HL-60/S4 (cell line): ENCODE measurements around the gene TOM1.

Source experiments
- in situ Hi-C: fragments of 300-500 bp; cut with MboI; formaldehyde crosslinking; loops from 2 replicates; pipeline ENCODE4 v1.14.3; 2022; ENCODE audit warnings: low sequenced_read_pairs

The TOM1 gene

GRCh38 chr22:35344956-35345690, 45.4 kb downstream of the TOM1 start:
- in situ Hi-C loops: no loop called here

- in situ Hi-C loops: no loop called here
These were observed 46.3 kb downstream of the TOM1 start for GRCh38 chr22:35345808-35346505.

GRCh38 chr22:35346596-35347220, 47.0 kb downstream of the TOM1 start:
- in situ Hi-C loops: no loop called here

GRCh38 chr22:35347462-35347861, 47.8 kb downstream of the TOM1 start:
- in situ Hi-C loops: no loop called here

GRCh38 chr22:35348026-35348590, 48.4 kb downstream of the TOM1 start:
- in situ Hi-C loops: no loop called here

- in situ Hi-C loops: no loop called here
These were observed 49.0 kb downstream of the TOM1 start for GRCh38 chr22:35348703-35349102.

GRCh38 chr22:35349368-35349703, 49.6 kb downstream of the TOM1 start:
- in situ Hi-C loops: no loop called here

GRCh38 chr22:35349704-35350538, 50.2 kb downstream of the TOM1 start:
- in situ Hi-C loops: loop anchor here (10.0 kb wide), 1 partner anchor 235 kb away; no protein-coding TSS in a partner anchor

- in situ Hi-C loops: loop anchor here (10.0 kb wide), 1 partner anchor 234 kb away; no protein-coding TSS in a partner anchor
These were observed 51.1 kb downstream of the TOM1 start for GRCh38 chr22:35350539-35351503.

- in situ Hi-C loops: loop anchor here (10.0 kb wide), 1 partner anchor 232 kb away; no protein-coding TSS in a partner anchor
These were observed 52.8 kb downstream of the TOM1 start for GRCh38 chr22:35352214-35353111.

- in situ Hi-C loops: loop anchor here (10.0 kb wide), 1 partner anchor 231 kb away; no protein-coding TSS in a partner anchor
These were observed 53.6 kb downstream of the TOM1 start for GRCh38 chr22:35353318-35353717.

GRCh38 chr22:35354068-35354467, 54.4 kb downstream of the TOM1 start:
- in situ Hi-C loops: loop anchor here (10.0 kb wide), 1 partner anchor 231 kb away; no protein-coding TSS in a partner anchor

GRCh38 chr22:35357883-35358621, 58.4 kb downstream of the TOM1 start:
- in situ Hi-C loops: loop anchor here (10.0 kb wide), 1 partner anchor 227 kb away; no protein-coding TSS in a partner anchor

GRCh38 chr22:35359380-35360065, 59.8 kb downstream of the TOM1 start:
- in situ Hi-C loops: loop anchor here (10.0 kb wide), 1 partner anchor 225 kb away; no protein-coding TSS in a partner anchor

- in situ Hi-C loops: no loop called here
These were observed 61.4 kb downstream of the TOM1 start for GRCh38 chr22:35361001-35361558.

- in situ Hi-C loops: no loop called here
These were observed 63.9 kb downstream of the TOM1 start for GRCh38 chr22:35363566-35364086.
